GM12878 (cell line): ENCODE results near the gene ANP32A. TPM values are rescaled to one million over a fixed set of nuclear protein-coding genes. Genes with fewer than 3 reads are reported as not detected.

Experiments
- ATAC-seq: fragments of 200-7000 bp; cut with Tn5 transposase; 3 replicates; pipeline ENCODE4 v1.9.1; 2020; ENCODE audit warnings: mild to moderate bottlenecking, moderate library complexity
- BruUV-seq: library from RNA; stranded (reverse); fragments of 400-500 nt; replicated peaks from 2 replicates; lab custom pipeline; 2021; lab: Mats Ljungman, UMichigan
- CTCF ChIA-PET: fragments of 300-600 bp; sonication (Branson Sonifier 250); formaldehyde crosslinking; extraction: SDS; loops from one replicate; lab custom pipeline; 2021; ENCODE audit warnings: inconsistent platforms; lab: Yijun Ruan, JAX
- POLR2A ChIA-PET: fragments of 350-600 bp; formaldehyde crosslinking; extraction: SDS; loops from one replicate; lab custom pipeline; 2021; ENCODE audit warnings: inconsistent platforms; lab: Charles Lee
- RAD21 ChIA-PET: fragments of 300-600 bp; sonication (Branson Sonifier 250); formaldehyde crosslinking; loops from one replicate; lab custom pipeline; 2023; ENCODE audit warnings: antibody characterized with exemption; ENCODE audit not compliant: unreplicated experiment; lab: Charles Lee
- SMC1A ChIA-PET: fragments of 300-600 bp; sonication (Branson Sonifier 250); formaldehyde crosslinking; loops from one replicate; lab custom pipeline; 2023; ENCODE audit not compliant: unreplicated experiment, uncharacterized antibody; lab: Charles Lee
- DNase-seq: peaks from one replicate; pipeline ENCODE4 v3.0.0-alpha.2; 2011; ENCODE audit warnings: low read depth, low spot score
- FAIRE-seq: peaks from 3 replicates; lab custom pipeline; 2011; peaks lifted over from hg19 to GRCh38; lab: Jason Lieb, UNC
- H2AFZ ChIP-seq: 2 replicates; pipeline ENCODE4 v1.6.0; 2011; ENCODE audit warnings: low read depth, low read length, control low read depth; ENCODE audit not compliant: control insufficient read depth
- H3K27ac ChIP-seq: 2 replicates; pipeline ENCODE4 v1.5.1; 2011; ENCODE audit warnings: control low read depth; ENCODE audit not compliant: control insufficient read depth, insufficient read depth
- H3K27me3 ChIP-seq, 2 experiments: replicated peaks in 1 of 2; 2 replicates each; pipeline versions ENCODE4 v1.6.0 to v1.6.1; 2011; ENCODE audit warnings: low read length in 1 of 2; ENCODE audit not compliant: control insufficient read depth in 2 of 2, insufficient read depth in 2 of 2
- H3K36me3 ChIP-seq, 2 experiments: 2 replicates each; pipeline ENCODE4 v1.5.1; 2011; ENCODE audit warnings: low read length in 1 of 2; ENCODE audit not compliant: control insufficient read depth in 2 of 2, insufficient read depth in 2 of 2
- H3K4me1 ChIP-seq: 2 replicates; pipeline ENCODE4 v1.6.1; 2011; ENCODE audit warnings: mild to moderate bottlenecking, low read length, moderate library complexity, mixed read lengths; ENCODE audit not compliant: control insufficient read depth, insufficient read depth
- H3K4me2 ChIP-seq: 2 replicates; pipeline ENCODE4 v1.6.0; 2011; ENCODE audit warnings: control low read depth; ENCODE audit not compliant: control insufficient read depth, insufficient read depth
- H3K4me3 ChIP-seq: fragments of 200-600 bp; sonication (generic); 2 replicates; pipeline ENCODE4 v1.5.1; 2016
- H3K79me2 ChIP-seq: 2 replicates; pipeline ENCODE4 v1.6.0; 2011; ENCODE audit warnings: low read length; ENCODE audit not compliant: control insufficient read depth, insufficient read depth
- H3K9ac ChIP-seq: 2 replicates; pipeline ENCODE4 v1.8.0; 2011; ENCODE audit warnings: low read length, control low read depth, mixed read lengths; ENCODE audit not compliant: control insufficient read depth, insufficient read depth
- H3K9me3 ChIP-seq: replicated peaks from 3 replicates; pipeline ENCODE4 v1.5.1; 2011; ENCODE audit warnings: mild to moderate bottlenecking, low read length; ENCODE audit not compliant: control insufficient read depth, insufficient read depth
- H4K20me1 ChIP-seq: 2 replicates; pipeline ENCODE4 v1.6.0; 2011; ENCODE audit not compliant: control insufficient read depth, insufficient read depth
- ATF2 ChIP-seq: IDR thresholded peaks from 2 replicates; pipeline ENCODE4 v1.6.1; 2012; ENCODE audit warnings: low read length, inconsistent platforms
- EP300 ChIP-seq, 2 experiments: fragments of 150-350 bp in 1 of 2; IDR thresholded peaks; 2 replicates each; pipeline ENCODE4 v1.6.1; 2011 to 2012; ENCODE audit warnings: low read depth in 2 of 2, low read length in 2 of 2, borderline replicate concordance in 1 of 2, improper control_type of control experiment in 1 of 2, inconsistent platforms in 1 of 2; ENCODE audit not compliant: control insufficient read depth in 1 of 2
- MEF2A ChIP-seq: IDR thresholded peaks from 2 replicates; pipeline ENCODE4 v1.6.1; 2011; ENCODE audit warnings: low read depth, mild to moderate bottlenecking, low read length, moderate library complexity; ENCODE audit not compliant: insufficient read depth
- POLR2A ChIP-seq: IDR thresholded peaks from 2 replicates; pipeline ENCODE4 v1.6.1; 2011; ENCODE audit warnings: low read depth, mild to moderate bottlenecking, low read length
- POLR2AphosphoS2 ChIP-seq: IDR thresholded peaks from 2 replicates; pipeline ENCODE4 v1.6.1; 2011; ENCODE audit warnings: low read depth, mild to moderate bottlenecking, low read length, improper control_type of control experiment, moderate library complexity
- RAD21 ChIP-seq: IDR thresholded peaks from 2 replicates; pipeline ENCODE4 v1.6.1; 2011; ENCODE audit warnings: mild to moderate bottlenecking, low read depth, low read length, moderate library complexity; ENCODE audit not compliant: insufficient read depth
- SMC3 ChIP-seq: IDR thresholded peaks from 2 replicates; pipeline ENCODE4 v1.6.1; 2011; ENCODE audit warnings: low read length, improper control_type of control experiment, borderline replicate concordance
- SUZ12 ChIP-seq: fragments of 200-600 bp; sonication (generic); IDR thresholded peaks from one replicate; pipeline ENCODE4 v1.6.1; 2018; ENCODE audit warnings: antibody characterized with exemption, mild to moderate bottlenecking; ENCODE audit not compliant: unreplicated experiment
- YY1 ChIP-seq: IDR thresholded peaks from 2 replicates; pipeline ENCODE4 v1.6.1; 2011; ENCODE audit warnings: low read depth, mild to moderate bottlenecking, low read length
- ZNF24 ChIP-seq: fragments of 450-650 bp; IDR thresholded peaks from 2 replicates; pipeline ENCODE4 v1.6.1; 2017; ENCODE audit warnings: antibody characterized with exemption, mild to moderate bottlenecking
- WGBS: methylation state at CpG from one replicate; pipeline ENCODE4 v1.1.6; 2016; ENCODE audit warnings: low lambda C conversion rate; ENCODE audit not compliant: insufficient replicate concordance, insufficient coverage; ENCODE audit errors: missing lambda C conversion rate; 5-methylcytosine and 5-hydroxymethylcytosine counted together
- in situ Hi-C: fragments of 300-500 bp; cut with MboI; formaldehyde crosslinking; loops from 9 replicates; pipeline ENCODE4 v1.14.3; 2018; ENCODE audit warnings: mixed read lengths
- intact Hi-C: fragments of 100-400 bp; cut with micrococcal nuclease; formaldehyde crosslinking; loops from one replicate; pipeline ENCODE4 v1.14.2; 2022; ENCODE audit not compliant: unreplicated experiment
- polyA plus RNA-seq, 11 experiments: library from polyadenylated mRNA; depleted of rRNA in 4 of 11; unstranded in 6 of 11; stranded (reverse) in 5 of 11; fragments of >200 nt; fragmentation: Nextera tagmentation in 4 of 11; fragmentation: Illumina TruSeq in 1 of 11; extraction: Ambion mirVana in 4 of 11; extraction: Trizol in 1 of 11; gene quantifications; 1 replicate in 1 of 11; 2 replicates in 10 of 11; pipeline versions ENCODE4 v1.2.1 to v1.2.3, GENCODE V29; 2011 to 2016; ENCODE audit warnings: inconsistent platforms in 2 of 11, missing spikeins in 2 of 11, low read depth in 1 of 11
- total RNA-seq, 4 experiments: library from RNA; depleted of rRNA in 3 of 4; stranded (reverse); fragments of >200 nt in 3 of 4; fragmentation: Illumina TruSeq in 1 of 4; extraction: Trizol in 1 of 4; gene quantifications; 2 replicates each; pipeline versions ENCODE4 v1.2.1 to v1.2.3, GENCODE V29; 2013 to 2021
- TF ChIP-seq, protein P1 (sequence below), 3 experiments: IDR thresholded peaks in 2 of 3; conservative IDR thresholded peaks in 1 of 3; 2 replicates each; pipeline ENCODE4 v1.5.1; 2011; ENCODE audit warnings: low read depth in 3 of 3, low read length in 3 of 3, mild to moderate bottlenecking in 3 of 3, control low read depth in 2 of 3, moderate library complexity in 2 of 3, inconsistent platforms in 1 of 3, mixed read lengths in 1 of 3; ENCODE audit not compliant: control insufficient read depth in 2 of 3, insufficient read depth in 1 of 3; ENCODE audit errors: extremely low read depth in 1 of 3

ANP32A gene
- total and polyA plus RNA-seq, 10 of the 15 experiments (the other 5 are each of a cell fraction or from before 2014, with no cell fraction given) = 29.6 to 666 (median 234) TPM

- POLR2A ChIA-PET = interaction anchor here (0.6 kb wide), 1 partner anchor 12 kb away, joined by 3 read pairs; no protein-coding TSS in a partner anchor
- TF ChIP-seq EP300 (IDR thresholded peaks at IDR 0.05; ENCODE audit: borderline replicate concordance in 1 of 2, control insufficient read depth in 1 of 2, low read depth in 2 of 2, low read length in 2 of 2) = no peak
- no peak for TF ChIP-seq POLR2AphosphoS2
- peak; percentile 89 for TF ChIP-seq SMC3
- TF ChIP-seq YY1 = 0 out of 2 replicates have a peak, but pooled peaks have one; percentile 30
- no peak for TF ChIP-seq ZNF24
- TF ChIP-seq, protein P1, sequence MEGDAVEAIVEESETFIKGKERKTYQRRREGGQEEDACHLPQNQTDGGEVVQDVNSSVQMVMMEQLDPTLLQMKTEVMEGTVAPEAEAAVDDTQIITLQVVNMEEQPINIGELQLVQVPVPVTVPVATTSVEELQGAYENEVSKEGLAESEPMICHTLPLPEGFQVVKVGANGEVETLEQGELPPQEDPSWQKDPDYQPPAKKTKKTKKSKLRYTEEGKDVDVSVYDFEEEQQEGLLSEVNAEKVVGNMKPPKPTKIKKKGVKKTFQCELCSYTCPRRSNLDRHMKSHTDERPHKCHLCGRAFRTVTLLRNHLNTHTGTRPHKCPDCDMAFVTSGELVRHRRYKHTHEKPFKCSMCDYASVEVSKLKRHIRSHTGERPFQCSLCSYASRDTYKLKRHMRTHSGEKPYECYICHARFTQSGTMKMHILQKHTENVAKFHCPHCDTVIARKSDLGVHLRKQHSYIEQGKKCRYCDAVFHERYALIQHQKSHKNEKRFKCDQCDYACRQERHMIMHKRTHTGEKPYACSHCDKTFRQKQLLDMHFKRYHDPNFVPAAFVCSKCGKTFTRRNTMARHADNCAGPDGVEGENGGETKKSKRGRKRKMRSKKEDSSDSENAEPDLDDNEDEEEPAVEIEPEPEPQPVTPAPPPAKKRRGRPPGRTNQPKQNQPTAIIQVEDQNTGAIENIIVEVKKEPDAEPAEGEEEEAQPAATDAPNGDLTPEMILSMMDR (IDR thresholded peaks at IDR 0.05 in 2 of 3, conservative IDR thresholded peaks at IDR 0.05 in 1 of 3; ENCODE audit: control insufficient read depth in 2 of 3, extremely low read depth in 1 of 3, insufficient read depth in 1 of 3, low read depth in 3 of 3, low read length in 3 of 3) = peak; percentile 69 to 83 (median 74)
- TF ChIP-seq POLR2A = peak; percentile 30; the same call in 1 of the 2 replicates
- TF ChIP-seq MEF2A = no peak
- TF ChIP-seq SUZ12 = no peak
- TF ChIP-seq ATF2 = no peak
- TF ChIP-seq RAD21 = peak; percentile 79
- RAD21 ChIA-PET = interaction anchor here (1.0 to 2.9 kb wide), 6 partner anchors 11 to 92 kb away, joined by 3 to 32 read pairs (median 8); no protein-coding TSS in a partner anchor
- peak; percentile 99 for ATAC-seq
- no peaks in the 10 kb centered on the region for H3K9me3 ChIP-seq
- H3K36me3 ChIP-seq = peaks cover 39 to 41% of the 10 kb centered on the region in 2 experiments
- no peak overlapping the region for H3K4me3 ChIP-seq
- BruUV-seq = no TSS peak
- peaks cover 9% of the 10 kb centered on the region for H3K4me1 ChIP-seq
- CTCF ChIA-PET = interaction anchor here (0.6 to 9.2 kb wide), 11 partner anchors 9 to 234 kb away, joined by 3 to 124 read pairs (median 6); no protein-coding TSS in a partner anchor
- no peak for DNase-seq
- SMC1A ChIA-PET = interaction anchor here (1.2 to 4.6 kb wide), 7 partner anchors 12 to 92 kb away, joined by 3 to 36 read pairs (median 6); no protein-coding TSS in a partner anchor
- no peaks in the 10 kb centered on the region; the same call in none of the 2 replicates for H4K20me1 ChIP-seq
- H3K4me2 ChIP-seq = no peak overlapping the region
- peaks cover 9% of the 10 kb centered on the region for H3K79me2 ChIP-seq
- no peak overlapping the region for H2AFZ ChIP-seq
- FAIRE-seq = no peak
- no peaks in the 10 kb centered on the region for H3K27me3 ChIP-seq
- intact Hi-C loops (loop anchor here (1.0 to 2.0 kb wide), 2 partner anchors 45 to 92 kb away; no protein-coding TSS in a partner anchor), in situ Hi-C loops (loop anchor here (5.0 kb wide), 1 partner anchor 94 kb away; no protein-coding TSS in a partner anchor)
- H3K27ac ChIP-seq = no peak overlapping the region
- no peak overlapping the region for H3K9ac ChIP-seq
- WGBS = 88% methylated on average over 8 of the region's 9 CpGs
Observed at GRCh38 chr15:68783226-68784058, 37.3 kb downstream of the ANP32A start.
